Heart right ventricle (tissue), 16 donors: ENCODE measurements around the gene ARAP1. TPM values are rescaled to one million over a fixed set of nuclear protein-coding genes. Genes with fewer than 3 reads are reported as not detected.

Experiments
- ATAC-seq, 8 donors: fragments of 200-7000 bp; cut with Tn5 transposase; one replicate each; pipeline ENCODE4 v1.9.1; 2020; ENCODE audit warnings: mild to moderate bottlenecking in 8 of 8, moderate library complexity in 8 of 8, moderate number of reproducible peaks in 1 of 8
- DNase-seq, 2 donors: peaks; one replicate each; pipeline ENCODE4 v3.0.0-alpha.2; 2020
- H3K27ac ChIP-seq, 10 donors: fragments of 200-600 bp; sonication (generic) in 2 of 10; one replicate each; pipeline versions ENCODE4 v1.5.0 to v1.8.0; 2020 to 2022; ENCODE audit warnings: mild to moderate bottlenecking in 3 of 10
- H3K27me3 ChIP-seq, 7 donors: fragments of 200-600 bp; one replicate each; pipeline ENCODE4 v1.8.0; 2021 to 2022; ENCODE audit warnings: mild to moderate bottlenecking in 2 of 7
- H3K36me3 ChIP-seq, 9 donors: fragments of 200-600 bp; sonication (generic) in 1 of 9; one replicate each; pipeline versions ENCODE4 v1.5.0 to v1.8.0; 2020 to 2022; ENCODE audit warnings: mild to moderate bottlenecking in 2 of 9
- H3K4me1 ChIP-seq, 9 donors: fragments of 200-600 bp; sonication (generic) in 1 of 9; one replicate each; pipeline versions ENCODE4 v1.5.0 to v1.8.0; 2020 to 2022; ENCODE audit warnings: mild to moderate bottlenecking in 4 of 9
- H3K4me3 ChIP-seq, 10 donors: fragments of 200-600 bp; sonication (generic) in 2 of 10; one replicate each; pipeline versions ENCODE4 v1.5.0 to v1.8.0; 2020 to 2022; ENCODE audit warnings: mild to moderate bottlenecking in 7 of 10, moderate library complexity in 2 of 10
- H3K9me3 ChIP-seq, 11 donors: fragments of 200-600 bp in 10 of 11; sonication (generic) in 2 of 11; one replicate each; pipeline versions ENCODE4 v1.5.0 to v1.8.0; 2013 to 2022; ENCODE audit warnings: mild to moderate bottlenecking in 2 of 11, control low read depth in 1 of 11, moderate library complexity in 1 of 11
- CTCF ChIP-seq, 9 donors: fragments of 200-600 bp; sonication (generic) in 2 of 9; IDR thresholded peaks; one replicate each; pipeline versions ENCODE4 v1.5.0 to v1.8.0; 2021 to 2022; ENCODE audit warnings: antibody characterized with exemption in 9 of 9, mild to moderate bottlenecking in 5 of 9, moderate library complexity in 1 of 9
- WGBS, 2 donors: extraction: QIAGEN DNeasy Blood & Tissue Kit; methylation state at CpG; one replicate each; pipeline ENCODE4 v1.1.7; 2013; ENCODE audit warnings: inconsistent platforms in 1 of 2; 5-methylcytosine and 5-hydroxymethylcytosine counted together
- intact Hi-C, 10 donors: fragments of 100-400 bp; cut with DNase I; formaldehyde crosslinking; loops; one replicate each; pipeline versions ENCODE4 v1.11.1 to v1.14.2; 2022
- polyA plus RNA-seq, 2 donors: library from polyadenylated mRNA; stranded (reverse); fragments of 200-250 nt; gene quantifications; one replicate each; pipeline ENCODE4 v1.2.3, GENCODE V29; 2013
- total RNA-seq, 10 donors: library from RNA; stranded (reverse); fragmentation: NEBNext Ultra II Directional in 3 of 10; extraction: Animal tissue kit (Norgen Biotek cat#: 25700) in 3 of 10; gene quantifications; one replicate each; pipeline versions ENCODE4 v1.2.1 to v1.2.4, GENCODE V29; 2021 to 2023
- donor health status: Arrhythmogenic right ventricular cardiomyopathy.
- donor health status: ischemic (EF 13 %, LVEDD 7.1; RV severe dilation, severe dysfunction).
- donor health status: healthy with polysubstance abuse.
- donor health status: DM: no; HTN: yes; CAD: no.
- donor health status: DM: no; HTN: no; CAD: no.
- donor health status: ischemic (EF 25% LVEDD 6.9; RV normal size, moderate dysfunction).
- donor health status: ischemic (EF 25% LVEDD 5.7; RV mildly dilated, moderate dysfunction).
- donor health status: healthy.
- donor health status: DM: yes; HTN: yes; CAD: no.
- donor health status: Ischemic cardiomyopathy.
- donor health status: ischemic (EF 35%, LVEDD 5.7; RV mildly dilated, moderate dysfunction).
- donor health status: nonischemic (EF 11% LVEDD 7.7; RV severe dilation, severe dysfunction).
- donor health status: DM: yes; HTN: yes; CAD: no.
- donor health status: PGD.
- donor health status: ischemic (EF 29% LVEDD 5.4; RV normal size, mild dysfunction).
- donor health status: nonischemic (EF 23%, LVEDD 6.1; RV moderate dilation, normal function).

The ARAP1 gene
- total and polyA plus RNA-seq, 12 donors: 30.4 to 68.3 (median 40.8) TPM

GRCh38 chr11:72745925-72746550 lies 6.2 kb downstream of the ARAP1 start:
- no peak overlapping the region for H3K4me3 ChIP-seq
- H3K9me3 ChIP-seq: no peaks in the 10 kb centered on the region
- H3K27me3 ChIP-seq: no peaks in the 10 kb centered on the region
- peaks cover 0 to 51% (median 22%) of the 10 kb centered on the region in 9 donors for H3K4me1 ChIP-seq
- ATAC-seq (no peak), DNase-seq (no peak)
- 85 to 86% methylated on average over 11 of the region's 11 CpGs for WGBS, 2 donors
- no peaks in the 10 kb centered on the region for H3K36me3 ChIP-seq
- no peak for TF ChIP-seq CTCF (IDR thresholded peaks at IDR 0.05)
- intact Hi-C loops: no loop called here
- H3K27ac ChIP-seq: no peak overlapping the region

DNA sequence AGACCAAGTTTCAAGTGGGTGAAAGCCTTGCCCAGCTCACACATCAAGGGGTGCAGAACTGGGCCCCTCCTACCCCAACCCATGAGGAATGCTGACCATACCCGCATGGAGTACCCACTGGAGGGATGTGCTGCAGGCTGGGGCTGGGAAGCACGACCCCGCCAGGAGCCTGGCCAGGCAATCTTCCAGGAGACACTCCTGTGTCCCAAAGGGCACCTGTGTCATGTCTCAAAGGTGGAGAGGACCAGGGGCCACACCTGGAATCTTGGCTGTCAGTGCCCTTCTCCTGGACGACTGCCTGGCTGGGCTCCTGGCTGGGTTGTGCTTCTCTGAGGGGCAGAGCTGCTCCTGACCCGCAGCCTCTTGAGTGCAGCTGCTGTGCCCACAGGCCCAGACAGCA lies 6.7 kb downstream of the ARAP1 start:
- 79 to 90% methylated on average over 5 of the region's 5 CpGs for WGBS, 2 donors
- no peak for TF ChIP-seq CTCF (IDR thresholded peaks at IDR 0.05)
- Histone ChIP-seq H3K4me3 (no peak overlapping the region), H3K9me3 (no peaks in the 10 kb centered on the region), H3K27me3 (no peaks in the 10 kb centered on the region), H3K4me1 (peaks cover 0 to 51% (median 17%) of the 10 kb centered on the region in 9 donors), H3K36me3 (no peaks in the 10 kb centered on the region), H3K27ac (no peak overlapping the region)
- intact Hi-C loops: no loop called here
- DNase-seq (no peak), ATAC-seq (no peak)

DNA sequence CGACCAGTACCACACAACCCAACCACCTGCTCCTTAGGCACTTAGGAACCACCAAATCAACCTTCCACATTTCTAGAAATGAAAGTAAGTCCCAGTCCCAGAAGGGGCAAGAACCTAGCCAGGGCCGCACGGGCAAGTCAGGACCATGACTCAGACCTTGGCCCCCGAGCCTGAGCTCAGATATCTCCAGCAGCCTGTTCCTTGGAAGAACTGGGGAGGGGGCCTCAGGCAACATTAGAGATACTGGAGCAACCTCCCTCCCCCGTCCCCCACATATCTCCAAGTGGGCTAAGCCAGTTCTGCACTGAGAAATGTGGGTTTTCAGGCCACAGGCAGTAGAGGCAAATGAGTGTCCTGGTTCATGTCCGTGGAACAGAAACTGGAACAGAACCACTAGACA lies 7.7 kb downstream of the ARAP1 start:
- no peak for TF ChIP-seq CTCF (IDR thresholded peaks at IDR 0.05)
- Histone ChIP-seq H3K4me3 (no peak overlapping the region), H3K4me1 (peaks cover 0 to 53% (median 17%) of the 10 kb centered on the region in 9 donors), H3K9me3 (no peaks in the 10 kb centered on the region), H3K36me3 (no peaks in the 10 kb centered on the region), H3K27me3 (no peaks in the 10 kb centered on the region), H3K27ac (no peak overlapping the region)
- intact Hi-C loops: no loop called here
- 80 to 93% methylated on average over 6 of the region's 6 CpGs for WGBS, 2 donors
- DNase-seq (no peak), ATAC-seq (no peak)

DNA sequence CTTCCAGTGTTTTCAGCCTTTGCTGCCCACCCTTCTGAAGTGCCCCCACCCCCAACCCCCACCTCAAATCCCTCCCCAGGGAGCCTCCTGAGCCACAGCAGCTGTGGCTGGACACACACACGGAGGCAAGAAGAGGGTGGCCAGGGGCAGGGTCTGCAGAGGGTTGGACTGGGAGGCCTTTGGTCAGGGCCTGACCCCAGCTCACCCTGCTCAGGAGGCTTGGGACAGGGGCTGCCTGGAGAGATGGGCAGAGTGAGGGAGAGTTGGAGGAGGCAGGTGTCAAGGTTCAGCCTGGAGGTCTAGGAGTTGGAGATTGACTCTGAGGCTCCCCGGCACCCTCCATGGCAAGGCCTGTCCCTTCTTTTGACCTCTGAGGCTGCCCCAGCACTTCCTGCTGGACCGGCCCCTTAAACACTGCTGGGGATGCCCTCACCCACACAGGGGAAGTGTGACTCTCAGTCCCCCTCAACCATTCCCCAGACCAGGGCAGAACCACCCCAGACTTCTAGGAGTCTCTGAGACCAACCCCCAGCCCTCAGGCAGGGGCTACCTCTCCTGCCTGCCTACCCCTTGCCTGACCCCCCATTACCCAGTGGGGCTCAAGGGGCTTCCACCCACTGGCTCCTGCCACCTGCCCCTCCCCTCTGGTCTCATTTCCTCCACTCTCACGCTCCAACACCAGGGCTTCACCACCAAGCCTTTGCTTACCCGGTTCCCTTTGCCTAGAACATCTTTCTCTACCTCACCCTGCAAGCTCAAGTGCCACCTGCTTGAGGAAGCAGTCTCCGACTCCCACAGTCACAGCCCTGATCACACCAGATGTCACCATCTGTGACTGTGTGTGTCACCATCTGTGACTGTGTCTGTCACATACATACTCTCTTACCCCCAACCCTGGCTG lies 8.6 kb downstream of the ARAP1 start:
- no peaks in the 10 kb centered on the region for H3K27me3 ChIP-seq
- H3K9me3 ChIP-seq: no peaks in the 10 kb centered on the region
- no peak overlapping the region for H3K4me3 ChIP-seq
- 84 to 93% methylated on average over 6 of the region's 6 CpGs for WGBS, 2 donors
- H3K27ac ChIP-seq: peak overlapping the region in 1 of 10 donors; percentile 20
- DNase-seq (no peak), ATAC-seq (no peak)
- no peaks in the 10 kb centered on the region for H3K36me3 ChIP-seq
- peaks cover 0 to 62% (median 21%) of the 10 kb centered on the region in 9 donors for H3K4me1 ChIP-seq
- TF ChIP-seq CTCF (IDR thresholded peaks at IDR 0.05): no peak
- intact Hi-C loops: no loop called here
